SK-N-SH (cell line): ENCODE measurements around the gene NR6A1. TPM values are rescaled to one million over a fixed set of nuclear protein-coding genes. Genes with fewer than 3 reads are reported as not detected.

Experiments used
- CTCF ChIA-PET: fragments of 300-600, 350-600 bp; formaldehyde crosslinking; extraction: SDS; loops from one replicate; lab custom pipeline; 2021; lab: Yijun Ruan, JAX
- POLR2A ChIA-PET: fragments of 350-600 bp; sonication (Branson Sonifier 250); formaldehyde crosslinking; extraction: SDS; loops from one replicate; lab custom pipeline; 2020; ENCODE audit warnings: antibody characterized with exemption, inconsistent platforms; lab: Yijun Ruan, JAX
- DNase-seq: peaks from one replicate; pipeline ENCODE4 v3.0.0; 2012
- H2AFZ ChIP-seq: fragments of 200-600 bp; sonication (generic); 2 replicates; pipeline ENCODE4 v1.8.1; 2016; ENCODE audit warnings: antibody characterized with exemption, mild to moderate bottlenecking, low read depth
- H3F3A ChIP-seq: fragments of 200-600 bp; sonication (generic); replicated peaks from 2 replicates; pipeline ENCODE3; 2016; ENCODE audit warnings: antibody characterized with exemption, mild to moderate bottlenecking; ENCODE audit not compliant: insufficient read depth
- H3K27ac ChIP-seq, 2 experiments: fragments of 200-500 bp in 1 of 2; fragments of 200-600 bp in 1 of 2; sonication (Bioruptor generic) in 1 of 2; sonication (generic), shearing (Covaris generic) in 1 of 2; 2 replicates each; pipeline versions ENCODE4 v1.5.1 to v1.6.1; 2014 to 2016; ENCODE audit warnings: low read depth in 2 of 2, inconsistent platforms in 1 of 2, low read length in 1 of 2, mild to moderate bottlenecking in 1 of 2, mixed read lengths in 1 of 2
- H3K27me3 ChIP-seq: fragments of 200-600 bp; sonication (generic), shearing (Covaris generic); 2 replicates; pipeline ENCODE4 v1.6.1; 2016; ENCODE audit warnings: mixed run types; ENCODE audit not compliant: insufficient read depth
- H3K36me3 ChIP-seq, 2 experiments: fragments of 200-500 bp in 1 of 2; fragments of 200-600 bp in 1 of 2; sonication (Bioruptor generic) in 1 of 2; sonication (generic) in 1 of 2; replicated peaks in 1 of 2; 2 replicates each; pipeline versions ENCODE3 to v1.5.1; 2014 to 2016; ENCODE audit warnings: low read length in 1 of 2, mild to moderate bottlenecking in 1 of 2; ENCODE audit not compliant: insufficient read depth in 2 of 2, control insufficient read depth in 1 of 2
- H3K4me1 ChIP-seq, 2 experiments: fragments of 200-500 bp in 1 of 2; fragments of 200-600 bp in 1 of 2; sonication (Bioruptor generic) in 1 of 2; sonication (generic), shearing (Covaris generic) in 1 of 2; 2 replicates each; pipeline versions ENCODE4 v1.5.1 to v1.6.1; 2014 to 2016; ENCODE audit warnings: low read depth in 1 of 2, low read length in 1 of 2, mixed run types in 1 of 2; ENCODE audit not compliant: insufficient read depth in 2 of 2, control insufficient read depth in 1 of 2
- H3K4me2 ChIP-seq: fragments of 200-600 bp; sonication (generic), shearing (Covaris generic); 2 replicates; pipeline ENCODE4 v1.6.1; 2017; ENCODE audit warnings: mixed run types
- H3K4me3 ChIP-seq, 2 experiments: fragments of 200-500 bp in 1 of 2; fragments of 200-600 bp in 1 of 2; sonication (Bioruptor generic) in 1 of 2; sonication (generic), shearing (Covaris generic) in 1 of 2; 2 replicates each; pipeline versions ENCODE4 v1.5.1 to v1.8.1; 2014 to 2016; ENCODE audit warnings: low read depth in 2 of 2, inconsistent platforms in 1 of 2, low read length in 1 of 2, mild to moderate bottlenecking in 1 of 2, mixed read lengths in 1 of 2, moderate library complexity in 1 of 2
- H3K79me2 ChIP-seq: fragments of 200-600 bp; sonication (generic); 2 replicates; pipeline ENCODE4 v1.8.1; 2017; ENCODE audit warnings: mild to moderate bottlenecking; ENCODE audit not compliant: insufficient read depth
- H3K9ac ChIP-seq: fragments of 200-600 bp; sonication (generic); 2 replicates; pipeline ENCODE4 v1.6.1; 2017; ENCODE audit warnings: mixed run types
- H3K9me2 ChIP-seq: fragments of 200-600 bp; sonication (generic); 2 replicates; pipeline ENCODE4 v1.6.1; 2017; ENCODE audit warnings: mixed run types
- H3K9me3 ChIP-seq: fragments of 200-600 bp; sonication (generic); 2 replicates; pipeline ENCODE4 v1.6.1; 2017; ENCODE audit warnings: mixed run types, mild to moderate bottlenecking, moderate library complexity
- H4K20me1 ChIP-seq: fragments of 200-600 bp; sonication (generic); 2 replicates; pipeline ENCODE4 v1.6.1; 2017; ENCODE audit warnings: mild to moderate bottlenecking, mixed run types; ENCODE audit not compliant: insufficient read depth
- CHD2 ChIP-seq: fragments of 150-350 bp; IDR thresholded peaks from 2 replicates; pipeline ENCODE4 v1.6.1; 2018; ENCODE audit warnings: low read length; ENCODE audit not compliant: partially characterized antibody
- ELF1 ChIP-seq: IDR thresholded peaks from 2 replicates; pipeline ENCODE4 v1.4.0; 2012
- EZH2phosphoT487 ChIP-seq: fragments of 200-600 bp; sonication (generic); IDR thresholded peaks from 2 replicates; pipeline ENCODE4 v1.6.1; 2017; ENCODE audit warnings: low read depth, mixed run types, mild to moderate bottlenecking, antibody characterized with exemption, moderate library complexity, borderline replicate concordance
- FOSL2 ChIP-seq: IDR thresholded peaks from 2 replicates; pipeline ENCODE4 v1.4.0; 2012; ENCODE audit warnings: low read depth, mild to moderate bottlenecking, moderate library complexity, borderline replicate concordance
- FOXJ3 ChIP-seq: sonication (generic); formaldehyde crosslinking; IDR thresholded peaks from 2 replicates; pipeline ENCODE4 v1.5.1; 2020; ENCODE audit warnings: mild to moderate bottlenecking, missing genetic modification reagents
- FOXM1 ChIP-seq: IDR thresholded peaks from 2 replicates; pipeline ENCODE4 v1.4.0; 2012; ENCODE audit warnings: low read depth, mild to moderate bottlenecking
- GABPA ChIP-seq: IDR thresholded peaks from 2 replicates; pipeline ENCODE4 v1.4.0; 2012; ENCODE audit warnings: low read depth, mild to moderate bottlenecking
- JUND ChIP-seq: IDR thresholded peaks from 2 replicates; pipeline ENCODE4 v1.4.0; 2012
- RCOR1 ChIP-seq: fragments of 150-350 bp; IDR thresholded peaks from 2 replicates; pipeline ENCODE4 v1.6.1; 2017; ENCODE audit warnings: antibody characterized with exemption, low read length
- RFX5 ChIP-seq: IDR thresholded peaks from 2 replicates; pipeline ENCODE4 v1.6.1; 2012; ENCODE audit warnings: mild to moderate bottlenecking, improper control_type of control experiment, low read length
- RXRA ChIP-seq: IDR thresholded peaks from 2 replicates; pipeline ENCODE4 v1.4.0; 2012; ENCODE audit warnings: low read depth, mild to moderate bottlenecking, borderline replicate concordance
- SIN3A ChIP-seq: IDR thresholded peaks from 2 replicates; pipeline ENCODE4 v1.6.1; 2012; ENCODE audit warnings: low read depth, mild to moderate bottlenecking, low read length, moderate library complexity, borderline replicate concordance
- TAF1 ChIP-seq: IDR thresholded peaks from 2 replicates; pipeline ENCODE4 v1.6.1; 2012; ENCODE audit warnings: low read depth, mild to moderate bottlenecking, low read length, moderate library complexity, borderline replicate concordance
- TCF12 ChIP-seq: IDR thresholded peaks from 2 replicates; pipeline ENCODE4 v1.4.0; 2012
- TEAD4 ChIP-seq: IDR thresholded peaks from 2 replicates; pipeline ENCODE4 v1.4.0; 2012; ENCODE audit warnings: mild to moderate bottlenecking, borderline replicate concordance; ENCODE audit not compliant: insufficient read depth
- USF1 ChIP-seq: IDR thresholded peaks from 2 replicates; pipeline ENCODE4 v1.4.0; 2012; ENCODE audit warnings: low read depth, borderline replicate concordance
- USF2 ChIP-seq: fragments of 150-350 bp; IDR thresholded peaks from 2 replicates; pipeline ENCODE4 v1.6.1; 2017; ENCODE audit warnings: antibody characterized with exemption, low read length, low read depth, borderline replicate concordance
- YY1 ChIP-seq: IDR thresholded peaks from 2 replicates; pipeline ENCODE4 v1.4.0; 2012; ENCODE audit warnings: low read depth, mild to moderate bottlenecking
- WGBS: methylation state at CpG from one replicate; pipeline ENCODE4 v1.1.6; 2017; ENCODE audit warnings: low lambda C conversion rate; 5-methylcytosine and 5-hydroxymethylcytosine counted together
- polyA plus RNA-seq, 3 experiments: library from polyadenylated mRNA; depleted of rRNA; stranded (reverse); fragments of >200 nt; gene quantifications; 2 replicates each; pipeline ENCODE4 v1.2.3, GENCODE V29; 2012

NR6A1 gene
- polyA plus RNA-seq, 1 of the 3 experiments (the other 2 are of a cell fraction): 1.2 TPM

- Histone ChIP-seq H3K36me3 (peaks cover 11 to 13% of the 10 kb centered on the region in 2 experiments), H3K27me3 (no peaks in the 10 kb centered on the region), H2AFZ (no peak overlapping the region), H3K27ac (no peak overlapping the region), H3K4me1 (peaks cover 0 to 3% of the 10 kb centered on the region in 2 experiments; a peak in 1 of 4 replicates), H3K9me2 (no peaks in the 10 kb centered on the region), H3F3A (peaks cover 10% of the 10 kb centered on the region), H3K9me3 (no peaks in the 10 kb centered on the region), H4K20me1 (peaks cover 11% of the 10 kb centered on the region; the same call in 1 of the 2 replicates), H3K79me2 (peaks cover 88% of the 10 kb centered on the region), H3K9ac (no peak overlapping the region), H3K4me2 (no peak overlapping the region), H3K4me3 (no peak overlapping the region)
- TF ChIP-seq GABPA (no peak), RCOR1 (no peak), YY1 (no peak), TCF12 (no peak), JUND (no peak), FOSL2 (no peak), RXRA (no peak), FOXM1 (no peak), RFX5 (no peak), USF1 (no peak), ELF1 (no peak), SIN3A (no peak), TEAD4 (no peak), FOXJ3 (CRISPR knock-in tag) (no peak), CHD2 (no peak), TAF1 (no peak), EZH2phosphoT487 (no peak), USF2 (no peak)
- ChIA-PET POLR2A (no interaction called here), CTCF (interaction anchor here (2.0 to 3.4 kb wide), 2 partner anchors 29 to 65 kb away, joined by 8 to 12 read pairs; no protein-coding TSS in a partner anchor)
- 93% methylated on average over 3 of the region's 3 CpGs for WGBS
- no peak for DNase-seq
Measured at GRCh38 chr9:124683043-124683442, 88.1 kb downstream of the NR6A1 start.

GRCh38 chr9:124680714-124681390 lies 90.3 kb downstream of the NR6A1 start:
- TF ChIP-seq TAF1: no peak
- no peak for TF ChIP-seq GABPA
- TF ChIP-seq, all 33 proteins: peak for 0
- Histone ChIP-seq H3K9me3 (no peaks in the 10 kb centered on the region), H3F3A (peaks cover 10% of the 10 kb centered on the region), H3K9ac (no peak overlapping the region), H3K4me2 (no peak overlapping the region), H3K9me2 (no peaks in the 10 kb centered on the region), H3K36me3 (peaks cover 12 to 18% of the 10 kb centered on the region in 2 experiments), H3K79me2 (peaks cover 85% of the 10 kb centered on the region), H3K27ac (no peak overlapping the region), H3K27me3 (no peaks in the 10 kb centered on the region), H3K4me3 (no peak overlapping the region), H4K20me1 (peaks cover 22% of the 10 kb centered on the region), H2AFZ (no peak overlapping the region), H3K4me1 (peaks cover 1 to 3% of the 10 kb centered on the region in 2 experiments; a peak in 3 of 4 replicates)
- DNase-seq: no peak
- WGBS: 95% methylated on average over 1 of the region's 1 CpG
- POLR2A ChIA-PET: no interaction called here
- CTCF ChIA-PET: interaction anchor here (0.7 to 1.6 kb wide), 4 partner anchors 10 to 63 kb away, joined by 3 to 5 read pairs (median 4); no protein-coding TSS in a partner anchor
